Left forelimb (tissue), 1 donor: Measurements from ENCODE around the gene EML6.

Source experiments
- DNase-seq: peaks from one replicate; pipeline ENCODE4 v3.0.0-alpha.2; 2018; ENCODE audit warnings: low spot score

The EML6 gene

GRCh38 chr2:54706622-54707021 is 16.8 kb upstream of the EML6 start:
- DNase-seq, result no peak

GRCh38 chr2:54708584-54709335 is 14.7 kb upstream of the EML6 start:
- peak; percentile 79 for DNase-seq

DNA sequence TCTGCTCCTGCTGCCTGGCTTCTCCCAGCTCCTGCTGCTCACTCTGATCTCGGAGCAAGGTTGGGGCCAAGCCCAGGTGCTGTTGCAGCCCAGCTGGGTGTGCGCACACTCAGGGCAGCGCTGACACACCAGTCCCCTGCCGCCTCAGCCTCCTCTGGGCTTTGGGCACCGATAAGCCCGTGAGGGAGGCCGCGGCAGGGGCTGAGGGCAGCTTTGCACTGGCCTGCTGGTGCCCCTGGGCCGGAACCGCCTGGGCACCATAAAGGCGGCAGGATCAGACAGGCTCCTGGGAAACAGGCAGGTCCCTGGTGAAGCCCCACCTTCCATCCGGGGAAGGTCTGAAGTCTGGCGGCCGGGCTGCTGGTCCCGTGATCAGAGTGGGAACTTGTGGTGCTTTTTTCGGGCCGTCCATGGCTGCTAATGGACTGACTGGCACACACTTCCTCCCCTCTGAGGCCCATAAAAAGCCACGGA is 14.1 kb upstream of the EML6 start:
- DNase-seq, result no peak

DNA sequence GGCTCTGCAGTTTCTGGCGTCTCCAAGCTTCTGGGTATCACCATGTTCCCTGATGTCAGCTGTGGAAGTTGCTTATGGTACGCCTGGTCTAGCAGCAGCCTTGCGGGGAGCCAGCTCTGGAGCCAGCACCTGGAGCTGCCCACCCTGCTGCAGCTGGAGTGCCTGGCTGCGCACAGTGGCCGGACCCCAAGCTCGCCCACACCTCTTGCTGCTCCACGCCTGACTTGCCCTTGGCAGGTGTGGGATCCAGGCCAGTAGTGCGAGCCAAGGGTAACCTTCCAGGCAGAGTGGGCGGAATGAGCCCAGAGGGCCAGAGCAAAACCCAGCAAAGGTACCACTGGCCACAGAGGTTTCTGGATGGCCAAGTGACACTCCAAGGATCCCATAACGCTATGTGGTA is 13.2 kb upstream of the EML6 start:
- DNase-seq, result no peak

DNA sequence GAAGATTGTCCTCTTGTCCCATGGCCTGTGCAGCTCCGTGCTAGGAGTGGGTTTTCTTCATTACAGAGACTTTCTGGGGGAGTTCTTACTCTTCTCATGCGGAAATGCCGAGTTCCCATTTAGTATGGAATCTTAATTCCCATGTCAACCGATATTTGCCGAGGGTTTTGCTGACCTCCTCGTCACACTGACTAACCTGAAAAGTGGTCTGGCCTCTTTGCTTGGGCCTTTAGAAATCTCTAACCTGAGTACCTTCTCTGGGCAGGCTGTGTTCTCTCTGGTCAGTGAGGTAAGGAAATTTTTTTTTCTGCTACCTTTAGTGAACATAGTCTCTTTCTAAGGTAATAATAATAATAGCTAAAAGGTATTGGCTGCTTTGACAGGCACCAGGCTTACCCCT is 10.9 kb upstream of the EML6 start:
- DNase-seq, result no peak

DNA sequence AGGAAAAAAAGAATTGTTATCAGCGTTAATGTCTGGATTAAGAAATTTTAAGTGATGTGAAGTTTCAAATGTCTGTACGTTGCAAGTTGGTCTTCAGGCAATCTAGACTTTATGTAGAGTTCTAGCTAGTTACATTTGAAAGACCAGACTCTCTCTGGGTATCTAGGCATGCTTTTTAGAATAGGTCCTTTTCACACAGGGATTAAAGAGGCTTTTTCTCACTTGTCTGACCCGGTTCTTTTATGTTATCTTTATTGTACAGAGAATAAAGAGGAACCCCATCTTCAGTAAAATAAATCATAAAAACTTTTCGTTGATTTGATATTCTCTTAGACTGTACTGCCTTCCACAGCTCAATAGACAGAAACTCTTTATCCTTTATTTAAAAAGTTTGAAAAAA is 8.5 kb upstream of the EML6 start:
- DNase-seq, result no peak

DNA sequence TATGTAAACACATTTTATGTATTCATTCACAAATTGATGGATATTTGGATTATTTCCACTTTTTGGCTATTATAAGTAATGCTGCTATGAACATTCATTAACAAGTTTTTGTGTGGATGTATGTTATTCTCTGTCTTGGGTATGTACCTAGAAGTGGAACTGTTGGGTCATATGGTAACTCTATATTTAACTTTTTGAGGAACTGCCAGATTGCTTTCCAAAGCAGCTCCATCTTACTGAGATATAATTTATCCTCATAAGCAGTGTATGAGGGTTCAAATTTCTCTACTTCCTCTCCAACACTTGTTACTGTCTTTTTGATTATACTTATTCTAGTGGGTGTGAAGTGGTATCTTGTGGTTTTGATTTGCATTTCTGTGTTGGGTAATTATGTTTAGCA is 7.1 kb upstream of the EML6 start:
- DNase-seq, result no peak

GRCh38 chr2:54720563-54720962 is 2.9 kb upstream of the EML6 start:
- DNase-seq, result no peak

DNA sequence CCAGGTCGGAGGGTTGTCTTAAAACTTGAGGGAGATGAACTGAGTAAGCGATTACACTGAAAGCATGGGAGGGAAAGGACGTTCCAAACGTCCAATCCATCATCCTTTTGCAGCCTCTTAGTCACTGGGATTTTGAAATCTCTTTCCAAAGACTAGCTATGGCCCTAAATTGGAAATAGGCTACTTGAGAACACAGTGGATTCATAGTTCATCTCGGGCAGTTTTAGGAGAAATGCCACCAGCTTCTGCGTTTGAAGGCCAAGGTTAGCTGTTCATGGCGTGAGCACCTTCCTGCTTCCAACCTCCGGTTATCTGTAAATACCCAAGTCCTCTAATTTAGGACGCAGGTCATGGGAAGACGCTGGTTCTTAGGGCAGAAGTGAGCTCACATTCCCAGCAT is 821 bp upstream of the EML6 start:
- DNase-seq, result no peak

DNA sequence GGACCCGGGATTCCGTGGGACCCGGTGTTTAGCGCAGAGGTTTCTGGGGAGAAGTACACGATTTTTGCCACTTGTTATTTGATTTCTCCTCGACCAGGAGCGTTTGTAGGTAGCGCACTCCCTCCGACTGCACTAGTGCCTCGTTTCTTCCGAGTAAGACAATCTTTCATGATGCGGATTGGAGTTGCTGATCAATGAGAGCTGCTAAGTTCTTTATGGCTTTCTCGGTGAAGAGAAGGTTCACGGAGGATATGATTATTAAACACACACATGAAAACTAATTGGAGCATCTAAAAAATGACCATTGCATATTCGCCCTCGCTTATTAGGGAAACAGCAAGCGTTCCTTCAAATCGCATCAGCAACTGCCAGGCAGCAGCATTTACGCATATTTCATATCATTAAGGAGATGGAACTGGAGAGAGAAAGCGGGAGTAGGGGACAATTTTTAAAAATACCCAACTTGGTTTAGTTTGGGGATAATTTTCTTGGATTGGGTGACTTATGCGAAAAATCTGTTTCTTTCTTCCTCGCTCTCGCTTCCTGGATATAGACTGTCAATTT is 616 bp downstream of the EML6 start:
- DNase-seq, result no peak

GRCh38 chr2:54724560-54725342 is 1.3 kb downstream of the EML6 start:
- no peak for DNase-seq

GRCh38 chr2:54725343-54726099 is 2.1 kb downstream of the EML6 start:
- DNase-seq, result no peak

GRCh38 chr2:54726431-54726830 is 3.0 kb downstream of the EML6 start:
- no peak for DNase-seq

- no peak for DNase-seq
Observed at GRCh38 chr2:54726940-54727339, 3.5 kb downstream of the EML6 start.

DNA sequence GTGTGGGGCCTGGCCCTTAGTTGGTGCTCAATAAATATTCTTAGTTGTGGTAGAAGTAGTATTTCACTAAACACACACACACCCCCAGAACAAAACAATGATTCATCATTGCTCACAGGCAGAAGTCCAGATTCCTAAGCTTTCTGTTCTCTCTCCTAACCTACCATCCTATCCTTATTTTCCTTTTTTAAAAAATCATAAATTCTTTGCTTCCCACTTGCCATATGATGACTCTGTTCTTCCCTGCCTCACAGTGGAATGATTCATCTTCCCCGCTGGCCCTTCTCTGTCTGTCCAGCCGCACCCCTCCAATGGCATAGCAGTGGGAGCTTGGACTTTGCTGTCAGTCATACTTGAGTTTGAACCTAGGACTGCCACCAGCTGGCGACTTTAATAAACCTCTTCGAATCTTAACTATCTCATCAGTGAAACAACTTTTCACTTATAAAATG is 5.2 kb downstream of the EML6 start:
- no peak for DNase-seq

- DNase-seq, result no peak
Observed at GRCh38 chr2:54735636-54736035, 12.2 kb downstream of the EML6 start.

GRCh38 chr2:54738281-54738680 is 14.8 kb downstream of the EML6 start:
- no peak for DNase-seq

- no peak for DNase-seq
Observed at GRCh38 chr2:54740333-54740732, 16.9 kb downstream of the EML6 start.

DNA sequence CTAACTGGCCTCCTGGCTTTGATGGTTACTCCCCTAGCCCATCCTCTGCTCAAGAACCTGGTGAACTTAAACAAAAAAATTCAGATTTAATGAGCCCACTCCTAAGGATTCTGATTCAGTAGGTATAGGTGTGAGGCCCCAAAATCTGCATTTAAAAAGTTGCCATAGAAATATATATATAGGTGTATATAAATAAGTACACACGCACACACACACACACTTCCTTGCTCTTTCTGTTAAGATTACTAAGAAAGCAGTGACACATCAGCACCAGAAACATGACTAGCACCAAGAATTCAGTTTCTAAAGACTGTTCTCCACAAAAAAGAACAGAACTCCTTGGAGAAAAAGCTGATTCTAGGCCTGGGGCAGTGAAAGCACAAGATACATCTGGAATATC is 17.8 kb downstream of the EML6 start:
- DNase-seq, result no peak

DNA sequence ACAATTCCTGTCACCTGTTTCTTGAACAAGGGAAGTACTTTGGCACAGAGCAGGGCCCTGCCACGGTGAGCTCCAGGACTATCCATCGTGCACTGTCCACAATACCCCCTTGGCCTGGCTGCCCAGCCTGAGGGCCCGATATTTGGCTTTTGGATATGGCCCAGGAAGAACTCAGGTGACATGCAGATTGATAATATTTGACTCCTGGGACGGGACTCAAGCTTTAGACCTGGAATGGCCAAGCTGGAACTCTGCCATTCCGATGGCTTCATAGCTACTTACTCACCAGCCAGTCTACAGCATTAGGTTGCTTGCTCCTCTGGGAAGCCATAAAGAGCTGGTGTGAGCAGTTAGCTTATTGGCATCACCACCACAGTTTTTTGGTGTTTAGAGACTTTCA is 26.6 kb downstream of the EML6 start:
- DNase-seq, result no peak

GRCh38 chr2:54752439-54752838 is 29.0 kb downstream of the EML6 start:
- no peak for DNase-seq

GRCh38 chr2:54755641-54756326 is 32.3 kb downstream of the EML6 start:
- DNase-seq, result no peak
